GM18951 (cell line): ENCODE measurements around the gene ROR2.

Experiments
- POLR2A ChIP-seq: IDR thresholded peaks from 4 replicates; pipeline ENCODE4 v1.6.1; 2011; ENCODE audit warnings: mild to moderate bottlenecking; ENCODE audit not compliant: insufficient read length, insufficient read depth; ENCODE audit errors: extremely low read depth
- in situ Hi-C: fragments of 300-500 bp; cut with MboI; formaldehyde crosslinking; loops from one replicate; pipeline ENCODE4 v1.12.0; 2022; ENCODE audit warnings: low sequenced_read_pairs, mixed read lengths, inconsistent platforms; ENCODE audit not compliant: unreplicated experiment

ROR2 gene

DNA sequence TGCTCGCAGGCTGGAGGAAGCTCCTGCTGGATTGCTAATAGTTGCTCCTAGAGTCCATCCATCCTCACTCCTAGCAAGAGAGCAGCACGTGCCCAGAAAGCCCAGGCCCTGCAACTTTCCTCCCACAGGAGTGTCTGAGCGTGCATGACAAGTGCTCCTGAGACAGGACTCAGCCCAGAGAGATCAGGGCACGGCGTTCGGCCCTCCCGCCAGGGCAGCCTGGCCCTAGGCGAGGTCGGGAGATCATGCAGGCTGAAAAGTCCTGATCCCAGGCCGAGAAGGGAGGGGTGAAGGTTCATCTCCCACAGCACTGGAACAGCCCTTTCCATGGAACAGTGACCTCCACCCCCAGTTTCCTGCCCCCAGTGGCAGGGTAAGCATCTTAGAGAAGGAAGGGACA lies 94.8 kb downstream of the ROR2 start:
- no peak for TF ChIP-seq POLR2A
- in situ Hi-C loops, result no loop called here

DNA sequence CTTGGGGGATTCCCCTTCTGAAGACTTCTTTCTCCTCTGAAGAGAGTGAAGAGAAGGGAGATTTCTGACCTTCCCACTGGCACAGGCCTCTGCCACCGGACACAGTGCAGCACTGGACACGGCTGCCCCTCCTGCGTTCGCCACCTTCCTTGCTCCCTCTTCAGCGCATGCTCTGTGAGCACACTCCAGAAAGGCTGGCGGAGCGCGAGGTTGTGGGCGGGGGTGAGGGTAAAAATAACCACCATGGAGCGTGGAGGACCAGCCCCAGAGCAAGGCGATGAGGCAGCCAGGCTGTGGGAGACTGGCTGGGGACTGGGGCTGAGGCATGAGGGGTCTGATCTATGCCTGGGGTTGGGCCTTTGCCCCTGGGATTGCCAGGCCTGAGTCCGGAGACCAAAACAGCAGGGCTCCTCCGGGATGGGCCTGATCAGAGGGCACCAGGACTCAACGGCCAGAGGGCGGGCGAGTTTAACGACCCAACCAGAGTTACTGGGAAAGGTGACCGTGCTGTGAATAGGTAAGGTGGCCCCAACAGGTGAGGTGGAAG lies 97.2 kb downstream of the ROR2 start:
- no peak for TF ChIP-seq POLR2A
- in situ Hi-C loops, result no loop called here

DNA sequence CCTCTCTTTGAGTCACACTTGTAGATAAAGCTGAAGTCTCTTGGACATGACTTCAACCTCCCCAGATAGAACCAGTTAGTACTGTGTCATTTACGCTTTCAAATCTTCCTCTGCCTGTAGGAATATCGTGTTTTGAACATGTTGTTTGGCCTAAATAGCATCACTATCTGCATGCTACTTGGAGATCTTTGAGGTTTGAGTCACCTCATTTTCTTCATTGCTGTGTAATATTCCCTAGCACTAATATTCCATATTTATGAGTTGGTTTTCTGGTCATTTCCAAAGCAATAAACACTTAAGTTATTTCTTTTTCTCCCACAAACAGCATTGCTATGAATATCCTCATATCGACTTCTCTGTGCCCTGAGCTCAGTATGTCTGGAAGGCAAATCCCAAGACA lies 100.3 kb downstream of the ROR2 start:
- in situ Hi-C loops, result no loop called here
- no peak for TF ChIP-seq POLR2A

DNA sequence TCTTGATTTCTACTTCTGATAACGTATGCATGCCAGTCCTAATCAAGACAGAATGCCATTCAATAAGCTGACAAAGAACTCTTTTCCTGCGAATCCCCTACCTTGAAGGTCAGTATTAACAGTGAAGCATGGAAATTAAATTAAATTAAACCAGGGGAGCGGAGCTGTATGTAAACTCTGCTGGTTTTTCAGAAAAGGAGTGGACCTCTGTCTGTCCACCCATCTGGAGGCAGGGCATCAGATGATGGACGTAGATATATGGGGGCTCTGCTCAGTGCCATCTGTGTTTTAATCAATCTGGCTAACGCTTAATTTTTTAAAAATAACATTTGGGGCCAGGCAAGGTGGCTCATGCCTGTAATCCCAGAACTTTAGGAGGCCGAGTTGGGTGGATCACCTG lies 101.9 kb downstream of the ROR2 start:
- no peak for TF ChIP-seq POLR2A
- in situ Hi-C loops, result no loop called here

DNA sequence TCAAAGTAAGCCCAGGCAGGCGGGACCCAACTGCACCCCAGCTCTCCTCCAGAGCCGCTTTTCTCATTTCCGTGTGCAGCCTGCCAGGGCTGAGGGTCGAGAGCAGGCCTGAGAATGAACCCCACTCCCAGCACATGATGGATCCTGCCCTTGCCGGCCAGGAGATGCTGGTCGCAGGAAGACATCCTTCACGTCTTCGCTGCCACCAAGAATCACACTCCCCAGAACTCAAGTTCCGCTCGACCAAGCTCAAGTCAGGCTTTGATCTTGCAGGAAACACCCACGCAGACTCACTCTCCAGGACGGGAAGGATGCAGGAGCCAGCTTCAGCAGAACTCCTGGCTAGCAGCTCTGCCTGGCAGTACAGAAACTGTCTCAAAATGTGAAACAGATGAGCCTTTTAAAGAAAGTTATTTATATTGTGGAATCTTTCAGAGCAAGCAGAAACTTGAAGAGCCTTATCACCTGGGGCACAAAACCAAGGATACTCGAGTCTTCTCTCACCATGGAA lies 102.4 kb downstream of the ROR2 start:
- in situ Hi-C loops, result no loop called here
- no peak for TF ChIP-seq POLR2A

DNA sequence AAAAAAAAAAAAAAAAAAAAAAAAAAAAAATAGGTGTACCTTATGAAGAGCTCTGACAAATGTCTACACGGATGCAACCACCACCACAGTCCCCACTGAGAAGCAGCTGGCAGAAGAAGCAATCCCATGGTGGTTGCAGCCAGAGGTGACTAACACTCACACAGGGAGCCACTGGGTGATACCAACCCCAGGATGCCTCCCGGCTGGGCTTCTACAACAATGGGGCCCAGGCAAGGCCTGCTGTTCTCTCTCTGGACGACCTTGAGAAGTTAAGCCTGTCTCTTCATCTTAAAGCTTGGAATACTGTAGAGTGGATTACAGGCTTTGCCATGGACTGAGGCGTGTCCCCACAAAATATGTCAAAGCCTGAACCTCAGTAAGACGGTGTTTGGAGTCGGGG lies 104.1 kb downstream of the ROR2 start:
- no peak for TF ChIP-seq POLR2A
- in situ Hi-C loops, result no loop called here

DNA sequence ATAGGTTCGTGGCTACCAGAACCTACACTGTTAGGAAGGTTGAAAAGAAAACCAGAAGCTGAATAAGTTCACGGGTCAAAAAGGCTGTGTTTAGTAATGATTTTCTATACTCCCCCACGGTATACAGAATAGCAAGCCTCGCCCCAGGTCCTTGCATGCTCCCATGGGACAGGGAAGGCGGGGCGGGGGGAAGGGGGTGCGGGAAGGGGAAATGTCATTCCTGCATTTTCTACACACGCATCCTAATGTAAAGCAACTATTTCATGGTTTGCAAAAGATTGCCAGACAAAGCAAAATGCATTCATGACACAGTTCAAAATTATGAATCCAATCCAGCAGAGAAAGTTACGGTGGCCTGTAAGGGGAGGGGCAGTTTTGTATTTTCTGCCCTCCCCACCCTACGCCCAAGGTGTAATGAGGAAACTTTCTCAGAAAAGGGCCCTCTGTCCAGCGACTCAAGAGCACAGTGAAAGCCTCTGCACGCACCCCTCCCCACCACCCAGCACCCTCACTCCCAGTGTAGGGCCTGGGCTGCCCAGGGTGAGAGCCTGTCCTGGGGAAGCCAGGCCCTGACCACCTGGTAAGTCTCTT lies 105.2 kb downstream of the ROR2 start:
- in situ Hi-C loops, result no loop called here

DNA sequence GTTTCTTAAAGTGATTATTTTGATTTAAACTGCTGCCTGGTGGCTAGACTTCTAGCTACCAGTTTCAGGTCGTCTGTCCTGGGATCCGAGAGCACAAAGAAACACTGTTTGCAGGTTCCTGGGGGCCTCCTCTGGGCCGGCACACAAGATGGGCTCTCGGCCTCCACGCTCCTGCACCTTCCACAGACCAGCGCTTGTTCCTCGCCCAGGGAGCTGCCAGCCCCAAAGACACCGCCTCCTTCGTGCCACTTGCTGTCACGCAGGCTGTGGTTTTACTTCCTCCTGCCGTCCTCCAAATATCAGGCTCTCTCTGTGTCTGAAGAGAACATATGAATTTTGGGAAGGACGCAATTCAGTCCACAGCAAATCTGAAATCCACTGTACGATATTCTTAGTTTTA lies 105.8 kb downstream of the ROR2 start:
- no peak for TF ChIP-seq POLR2A
- in situ Hi-C loops, result no loop called here

More for the DNA sequence above, 105.2 kb downstream of the ROR2 start:
- TF ChIP-seq POLR2A, result no peak

DNA sequence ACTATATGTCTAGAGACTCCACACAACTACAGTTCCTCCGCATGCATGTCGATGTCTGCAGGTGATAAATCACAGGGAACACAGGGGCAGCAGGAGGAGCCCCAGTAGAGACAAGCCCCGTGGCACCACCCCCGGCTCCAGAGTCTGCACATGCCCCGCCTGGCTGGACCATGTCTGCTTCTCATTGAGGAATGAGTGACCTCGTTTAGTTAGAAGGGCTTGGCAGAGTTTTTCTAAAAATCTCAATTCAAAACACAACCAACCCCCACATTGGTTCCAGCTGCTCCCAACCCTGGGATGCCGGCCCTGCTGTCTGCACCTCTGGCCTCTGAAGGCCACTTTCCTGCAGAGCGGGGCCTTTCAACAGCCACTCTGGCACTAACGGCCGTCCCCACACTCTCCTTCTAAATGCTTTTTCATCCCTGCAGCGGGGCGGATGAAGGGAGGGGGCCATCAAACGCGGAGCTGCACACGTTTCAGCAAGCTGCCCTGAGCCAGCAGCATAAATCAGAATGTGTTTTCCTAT lies 106.3 kb downstream of the ROR2 start:
- TF ChIP-seq POLR2A, result no peak
- in situ Hi-C loops, result no loop called here

DNA sequence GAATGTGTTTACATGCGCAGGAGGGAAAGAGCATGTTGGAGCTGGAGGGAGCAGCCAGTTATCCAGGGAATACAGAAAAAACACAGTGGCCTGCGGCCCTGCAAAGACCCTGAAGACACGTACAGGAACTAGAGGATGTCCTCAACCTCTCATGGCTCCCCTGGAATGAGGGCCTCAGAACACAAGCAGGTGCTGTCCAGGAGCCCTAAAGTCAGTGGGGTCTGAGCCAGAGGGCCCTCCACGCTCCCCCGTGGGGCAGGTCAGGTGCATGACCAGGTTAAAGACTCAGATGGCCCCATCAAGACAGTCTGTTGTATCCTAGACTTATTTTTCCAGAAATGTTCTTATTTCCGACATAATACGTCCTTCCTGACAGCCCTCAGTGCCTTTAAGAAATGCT lies 106.9 kb downstream of the ROR2 start:
- in situ Hi-C loops, result no loop called here
- TF ChIP-seq POLR2A, result no peak

DNA sequence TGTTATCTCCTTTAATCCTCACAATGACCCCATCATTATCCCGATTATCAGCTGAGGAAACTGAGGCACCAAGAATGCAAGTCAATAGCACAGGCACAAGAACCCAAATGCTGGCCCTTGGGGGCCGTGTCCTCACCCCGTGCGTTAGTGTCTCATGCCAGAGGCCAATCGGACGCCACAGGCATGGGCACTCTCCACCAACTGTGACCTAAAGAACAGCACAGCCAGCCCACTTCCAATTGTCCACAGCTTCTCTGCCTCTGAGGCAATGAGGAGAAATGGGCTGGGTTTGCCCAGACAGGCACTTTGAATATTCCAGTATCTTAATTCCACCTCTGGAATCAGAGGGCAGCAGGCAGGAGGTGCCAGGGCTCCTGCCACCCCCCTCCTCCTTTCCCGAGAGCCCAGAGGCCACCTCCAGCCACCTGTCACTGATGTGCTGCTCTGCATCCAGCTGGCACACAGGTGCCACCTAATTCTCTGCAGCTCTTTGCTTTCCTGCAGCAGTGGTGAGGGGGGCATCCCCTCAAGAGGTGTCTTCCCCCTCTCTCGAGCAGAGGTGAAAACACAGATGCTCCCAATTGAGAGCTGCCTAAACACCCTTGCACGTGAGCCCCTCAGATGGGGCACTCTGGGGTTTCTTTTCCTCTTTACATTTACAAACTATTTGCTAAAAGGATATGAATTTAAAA lies 107.5 kb downstream of the ROR2 start:
- in situ Hi-C loops, result no loop called here
- TF ChIP-seq POLR2A, result no peak

DNA sequence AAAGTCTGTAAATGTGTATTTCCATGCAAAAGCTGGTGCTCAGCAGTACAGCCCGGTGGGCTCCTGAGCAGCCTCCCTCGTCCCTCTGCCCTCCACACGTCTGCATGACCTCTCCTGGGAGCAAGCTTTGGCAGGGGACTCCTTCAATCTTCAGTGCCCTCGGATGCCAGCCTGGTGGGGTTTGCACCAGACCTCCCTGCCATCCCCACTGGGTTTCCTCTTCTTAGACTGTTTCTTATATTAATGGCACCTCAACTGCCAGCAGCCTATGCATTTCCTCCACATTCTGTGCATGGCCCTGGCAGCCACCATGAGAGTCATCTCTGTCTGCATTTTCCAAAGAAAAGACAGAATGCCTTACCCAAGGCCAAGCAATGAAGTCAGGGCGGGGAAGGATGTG lies 108.4 kb downstream of the ROR2 start:
- no peak for TF ChIP-seq POLR2A
- in situ Hi-C loops, result no loop called here

DNA sequence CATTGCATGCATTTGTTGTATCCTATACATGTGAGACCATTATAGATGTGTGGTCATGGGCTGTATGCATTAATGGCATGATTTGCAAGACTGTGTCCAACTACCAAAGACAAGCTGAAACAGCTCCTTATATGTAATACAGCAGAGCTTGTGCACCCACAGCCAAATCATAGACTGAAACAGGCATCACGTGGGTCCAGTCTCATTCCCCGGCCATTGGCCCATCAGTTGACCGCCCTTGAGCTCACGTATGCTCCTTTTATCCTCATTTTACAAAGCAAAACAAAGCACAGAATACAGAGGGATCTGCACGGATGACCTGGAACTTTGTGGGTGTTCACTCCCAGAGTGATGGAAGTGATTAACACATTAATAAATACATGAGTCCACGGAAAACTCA lies 109.1 kb downstream of the ROR2 start:
- in situ Hi-C loops, result no loop called here
- no peak for TF ChIP-seq POLR2A

DNA sequence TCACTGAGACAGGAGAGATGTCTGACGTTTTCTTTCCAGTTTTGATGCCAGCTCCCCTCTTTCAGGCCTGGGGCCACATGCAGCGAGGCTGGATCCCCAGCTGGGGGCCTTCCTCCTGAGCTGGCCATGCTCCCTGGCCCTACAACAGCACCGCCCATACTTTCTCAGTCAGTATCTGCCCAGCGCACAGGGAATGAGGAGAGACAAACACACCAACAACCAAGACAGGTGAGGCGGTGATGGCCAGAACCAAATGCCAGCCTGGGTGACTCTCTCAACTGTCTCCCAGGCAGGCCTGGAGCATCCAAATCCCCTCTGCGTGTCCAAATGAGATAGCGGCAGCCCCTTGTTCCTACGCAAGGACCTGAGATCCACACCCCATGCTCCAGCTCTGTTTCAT lies 109.6 kb downstream of the ROR2 start:
- TF ChIP-seq POLR2A, result no peak
- in situ Hi-C loops, result no loop called here

DNA sequence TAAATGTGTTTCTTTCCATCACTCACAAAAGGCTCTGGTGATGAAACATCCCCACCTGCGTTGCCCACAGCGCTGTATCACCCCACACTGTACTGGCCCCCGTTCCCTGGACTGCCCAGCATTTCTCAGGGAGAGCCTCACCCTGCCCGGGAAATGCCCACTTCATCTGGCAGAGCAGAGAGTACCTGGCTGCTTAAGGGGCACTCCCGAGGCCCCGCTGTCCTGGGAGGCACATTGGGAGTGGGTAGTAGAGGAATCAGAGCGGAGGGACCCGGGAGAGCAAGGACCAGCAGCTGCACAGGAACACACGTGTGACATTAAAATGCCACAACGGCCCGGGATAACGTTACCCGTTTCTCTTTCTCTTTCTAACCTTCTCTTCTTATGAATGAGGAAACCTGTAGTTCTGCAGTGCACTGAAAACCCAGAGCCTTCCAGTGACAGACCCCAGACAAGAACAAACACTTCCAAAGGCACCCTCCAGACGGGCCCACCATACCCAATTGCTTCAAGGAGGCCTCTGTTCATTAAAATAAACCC lies 110.0 kb downstream of the ROR2 start:
- no peak for TF ChIP-seq POLR2A
- in situ Hi-C loops, result no loop called here
